ENCODE measurements around the gene UHRF1. TPM values are rescaled to one million over a fixed set of nuclear protein-coding genes. Genes with fewer than 3 reads are reported as not detected.

UHRF1 gene
- total RNA-seq, 3 donors from 2014 or later (not counting 1 experiment from before 2014, with no cell fraction given): 2.8 to 4.6 (median 4.1) TPM

DNA sequence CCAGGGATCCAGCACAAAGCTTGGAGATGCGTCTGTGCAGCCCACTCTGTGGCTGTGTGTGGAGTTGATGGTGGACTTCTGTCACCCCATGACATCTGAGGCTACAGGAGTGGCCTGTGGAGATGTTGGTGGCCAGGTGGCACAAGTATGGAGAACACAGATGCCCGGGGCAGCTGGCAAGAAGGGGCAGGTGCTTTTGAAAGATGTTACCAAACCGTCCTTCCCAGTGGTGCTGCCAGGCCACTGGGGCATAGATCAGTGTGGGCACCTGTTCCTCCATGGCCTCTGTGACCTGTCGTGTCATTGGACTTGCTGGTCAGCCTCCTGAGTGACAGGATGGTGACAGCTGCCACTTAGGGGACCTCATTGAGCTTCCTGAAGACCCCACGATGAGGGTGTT, 95.8 kb downstream of the UHRF1 start:
- ATAC-seq: no peak

DNA sequence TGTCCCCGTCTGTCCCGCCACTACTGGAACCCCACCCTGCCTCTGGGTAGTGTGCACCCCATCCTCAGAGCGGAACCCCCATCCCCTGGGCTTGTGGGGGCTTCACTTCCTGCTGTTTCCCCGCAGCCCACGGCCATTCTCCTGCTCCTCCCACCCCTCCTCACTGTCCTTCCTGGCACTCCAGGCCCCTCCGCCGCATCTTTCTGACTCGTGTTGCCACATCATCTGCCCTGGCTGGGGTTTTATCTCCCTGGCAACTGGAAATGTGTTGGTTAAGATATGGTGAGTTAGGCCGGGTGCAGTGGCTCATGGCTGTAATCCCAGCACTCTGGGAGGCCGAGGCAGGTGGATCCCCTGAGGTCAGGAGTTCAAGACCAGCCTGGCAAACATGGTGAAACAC, 96.9 kb downstream of the UHRF1 start:
- WGBS (ENCODE audit: insufficient coverage): 69% methylated on average over 10 of the region's 10 CpGs
- Mint-ChIP-seq H3K36me3 (no peaks in the 10 kb centered on the region), H3K4me1 (peaks cover 22 to 38% of the 10 kb centered on the region in 2 donors), H3K9me3 (no peaks in the 10 kb centered on the region), H3K27me3 (ENCODE audit: low read depth in 2 of 2) (no peaks in the 10 kb centered on the region), H3K27ac (no peak overlapping the region), H3K4me3 (no peak overlapping the region)
- ATAC-seq (no peak), DNase-seq (no peak)
- no peaks in the 10 kb centered on the region for H3K27me3 ChIP-seq (ENCODE audit: control insufficient read depth, insufficient read depth, low read length)
- TF ChIP-seq, protein P1, sequence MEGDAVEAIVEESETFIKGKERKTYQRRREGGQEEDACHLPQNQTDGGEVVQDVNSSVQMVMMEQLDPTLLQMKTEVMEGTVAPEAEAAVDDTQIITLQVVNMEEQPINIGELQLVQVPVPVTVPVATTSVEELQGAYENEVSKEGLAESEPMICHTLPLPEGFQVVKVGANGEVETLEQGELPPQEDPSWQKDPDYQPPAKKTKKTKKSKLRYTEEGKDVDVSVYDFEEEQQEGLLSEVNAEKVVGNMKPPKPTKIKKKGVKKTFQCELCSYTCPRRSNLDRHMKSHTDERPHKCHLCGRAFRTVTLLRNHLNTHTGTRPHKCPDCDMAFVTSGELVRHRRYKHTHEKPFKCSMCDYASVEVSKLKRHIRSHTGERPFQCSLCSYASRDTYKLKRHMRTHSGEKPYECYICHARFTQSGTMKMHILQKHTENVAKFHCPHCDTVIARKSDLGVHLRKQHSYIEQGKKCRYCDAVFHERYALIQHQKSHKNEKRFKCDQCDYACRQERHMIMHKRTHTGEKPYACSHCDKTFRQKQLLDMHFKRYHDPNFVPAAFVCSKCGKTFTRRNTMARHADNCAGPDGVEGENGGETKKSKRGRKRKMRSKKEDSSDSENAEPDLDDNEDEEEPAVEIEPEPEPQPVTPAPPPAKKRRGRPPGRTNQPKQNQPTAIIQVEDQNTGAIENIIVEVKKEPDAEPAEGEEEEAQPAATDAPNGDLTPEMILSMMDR (IDR thresholded peaks at IDR 0.05): no peak
- no peaks in the 10 kb centered on the region for H3K36me3 ChIP-seq (ENCODE audit: control insufficient read depth, insufficient read depth, low read length)
- H3K9me3 ChIP-seq (ENCODE audit: control insufficient read depth, insufficient read depth, low read length): no peaks in the 10 kb centered on the region
- no peaks in the 10 kb centered on the region for H3K4me1 ChIP-seq (ENCODE audit: control insufficient read depth, insufficient read depth, low read length)
- intact Hi-C loops (cut with micrococcal nuclease): no loop called here
- H3K27ac ChIP-seq (ENCODE audit: low read length): no peak overlapping the region
- H3K4me3 ChIP-seq (ENCODE audit: low read length): no peak overlapping the region

More for the DNA sequence above, 95.8 kb downstream of the UHRF1 start:
- Histone ChIP-seq H3K36me3 (ENCODE audit: control insufficient read depth, insufficient read depth, low read length) (no peaks in the 10 kb centered on the region), H3K4me3 (ENCODE audit: low read length) (no peak overlapping the region), H3K4me1 (ENCODE audit: control insufficient read depth, insufficient read depth, low read length) (no peaks in the 10 kb centered on the region), H3K9me3 (ENCODE audit: control insufficient read depth, insufficient read depth, low read length) (no peaks in the 10 kb centered on the region), H3K27me3 (ENCODE audit: control insufficient read depth, insufficient read depth, low read length) (no peaks in the 10 kb centered on the region), H3K27ac (ENCODE audit: low read length) (no peak overlapping the region)
- no peaks in the 10 kb centered on the region for H3K9me3 Mint-ChIP-seq
- H3K4me3 Mint-ChIP-seq: no peak overlapping the region
- H3K27me3 Mint-ChIP-seq (ENCODE audit: low read depth in 2 of 2): no peaks in the 10 kb centered on the region
- no peak for DNase-seq
- 83% methylated on average over 5 of the region's 5 CpGs for WGBS (ENCODE audit: insufficient coverage)
- intact Hi-C loops (cut with micrococcal nuclease): no loop called here
- no peak overlapping the region for H3K27ac Mint-ChIP-seq
- TF ChIP-seq, protein P1 (IDR thresholded peaks at IDR 0.05): no peak
- no peaks in the 10 kb centered on the region for H3K36me3 Mint-ChIP-seq
- H3K4me1 Mint-ChIP-seq: peaks cover 20 to 45% of the 10 kb centered on the region in 2 donors

DNA sequence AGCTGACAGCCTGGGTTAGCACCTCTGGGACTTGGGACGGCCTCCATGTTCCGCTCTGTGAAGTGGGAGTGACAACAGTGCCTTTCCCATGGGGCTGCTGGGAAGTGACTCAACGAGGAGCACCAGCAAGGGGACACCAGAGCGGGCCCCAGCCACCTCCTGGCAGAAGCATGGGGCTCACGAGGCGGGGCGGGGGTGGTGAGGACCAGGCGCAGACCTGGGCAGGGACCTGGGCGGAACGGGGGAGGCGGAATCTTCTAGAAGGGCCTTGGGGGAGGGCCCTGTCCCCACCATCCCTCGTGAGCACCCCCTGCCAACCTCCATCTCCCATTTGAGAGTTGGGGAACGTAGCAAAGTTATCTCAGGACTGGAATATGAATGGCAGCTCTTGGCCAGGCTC, 97.5 kb downstream of the UHRF1 start:
- H3K9me3 ChIP-seq (ENCODE audit: control insufficient read depth, insufficient read depth, low read length): no peaks in the 10 kb centered on the region
- no peaks in the 10 kb centered on the region for H3K27me3 Mint-ChIP-seq (ENCODE audit: low read depth in 2 of 2)
- no peak overlapping the region for H3K27ac Mint-ChIP-seq
- no peaks in the 10 kb centered on the region for H3K27me3 ChIP-seq (ENCODE audit: control insufficient read depth, insufficient read depth, low read length)
- H3K4me3 Mint-ChIP-seq: no peak overlapping the region
- no peak for DNase-seq
- 93% methylated on average over 13 of the region's 13 CpGs for WGBS (ENCODE audit: insufficient coverage)
- H3K4me3 ChIP-seq (ENCODE audit: low read length): no peak overlapping the region
- no peak overlapping the region for H3K27ac ChIP-seq (ENCODE audit: low read length)
- intact Hi-C loops (cut with micrococcal nuclease): no loop called here
- ATAC-seq: no peak
- H3K4me1 Mint-ChIP-seq: peaks cover 16 to 33% of the 10 kb centered on the region in 2 donors
- TF ChIP-seq, protein P1 (IDR thresholded peaks at IDR 0.05): no peak
- H3K36me3 Mint-ChIP-seq: no peaks in the 10 kb centered on the region
- no peaks in the 10 kb centered on the region for H3K36me3 ChIP-seq (ENCODE audit: control insufficient read depth, insufficient read depth, low read length)
- H3K4me1 ChIP-seq (ENCODE audit: control insufficient read depth, insufficient read depth, low read length): no peaks in the 10 kb centered on the region
- no peaks in the 10 kb centered on the region for H3K9me3 Mint-ChIP-seq

Other genes starting within 250 kb of the UHRF1 start
- gene MYDGF, start 239.2 kb upstream of the UHRF1 start, total RNA-seq: 10 to 100 TPM; 36.9 to 41.8 (median 37.2) TPM
- 100 to 1,000 TPM; 133 to 183 (median 165) TPM for gene DPP9, start 185.7 kb upstream of the UHRF1 start, total RNA-seq
- 10 to 100 TPM; 11.0 to 13.9 (median 13.7) TPM for gene FEM1A, start 117.8 kb upstream of the UHRF1 start, total RNA-seq
- 10 to 100 TPM; 22.6 to 24.8 (median 22.7) TPM for gene TICAM1, start 77.8 kb upstream of the UHRF1 start, total RNA-seq
- gene PLIN3, start 41.8 kb upstream of the UHRF1 start, total RNA-seq: 10 to 100 TPM; 26.6 to 28.7 (median 28.3) TPM
- gene ARRDC5, start 6.6 kb upstream of the UHRF1 start, total RNA-seq: 10 to 100 TPM in 1 of 3 donors, 1 to 10 TPM in 2; 5.9 to 13.0 (median 8.8) TPM
- 10 to 100 TPM; 68.0 to 73.5 (median 68.1) TPM for gene KDM4B, start 59.6 kb downstream of the UHRF1 start, total RNA-seq